CD4-positive, alpha-beta T cell (primary cell): ENCODE results near the gene TMEM242. TPM values are rescaled to one million over a fixed set of nuclear protein-coding genes. Genes with fewer than 3 reads are reported as not detected.

Experiments used
- ATAC-seq: fragments of 200-7000 bp; cut with Tn5 transposase; one replicate; pipeline ENCODE4 v1.10.0; 2022; ENCODE audit warnings: mild to moderate bottlenecking; ENCODE audit not compliant: poor library complexity
- CTCF ChIA-PET: fragments of 350-600 bp; sonication (Branson Sonifier 250); formaldehyde crosslinking; loops from one replicate; lab custom pipeline; 2021; ENCODE audit warnings: antibody characterized with exemption, inconsistent platforms; lab: Charles Lee
- POLR2A ChIA-PET: fragments of 350-600 bp; sonication (Branson Sonifier 250); formaldehyde crosslinking; loops from one replicate; lab custom pipeline; 2021; ENCODE audit warnings: antibody characterized with exemption, inconsistent platforms; lab: Charles Lee
- DNase-seq, 14 experiments: peaks; one replicate each; pipeline ENCODE4 v3.0.0-alpha.2; 2013 to 2020; ENCODE audit warnings: mixed read lengths in 2 of 14
- H3K27ac ChIP-seq, 2 donors: one replicate each; pipeline versions ENCODE4 v1.5.1 to v1.7.0; 2013; ENCODE audit warnings: low read length in 2 of 2, low read depth in 1 of 2, mild to moderate bottlenecking in 1 of 2
- H3K27me3 ChIP-seq, 2 experiments: 1 replicate in 1 of 2; 2 replicates in 1 of 2; pipeline versions ENCODE4 v1.6.1 to v1.7.0; 2013; ENCODE audit warnings: low read length in 2 of 2, control low read depth in 1 of 2, mild to moderate bottlenecking in 1 of 2, moderate library complexity in 1 of 2; ENCODE audit not compliant: insufficient read depth in 2 of 2, control insufficient read depth in 1 of 2
- H3K36me3 ChIP-seq: one replicate; pipeline ENCODE4 v1.6.1; 2013; ENCODE audit warnings: low read length, control low read depth; ENCODE audit not compliant: insufficient read depth
- H3K4me1 ChIP-seq: one replicate; pipeline ENCODE4 v1.6.1; 2013; ENCODE audit warnings: low read length, control low read depth; ENCODE audit not compliant: insufficient read depth
- H3K4me3 ChIP-seq: one replicate; pipeline ENCODE4 v1.5.1; 2013; ENCODE audit warnings: mild to moderate bottlenecking, low read length, moderate library complexity
- H3K9me3 ChIP-seq, 2 experiments: 1 replicate in 1 of 2; 2 replicates in 1 of 2; pipeline versions ENCODE4 v1.6.1 to v1.7.0; 2013; ENCODE audit warnings: low read length in 2 of 2, mild to moderate bottlenecking in 2 of 2, control low read depth in 1 of 2, moderate library complexity in 1 of 2; ENCODE audit not compliant: control insufficient read depth in 1 of 2, insufficient read depth in 1 of 2
- H3K27ac Mint-ChIP-seq: one replicate; pipeline ENCODE4 v1.8.0; 2020; ENCODE audit warnings: mixed read lengths
- H3K27me3 Mint-ChIP-seq: one replicate; pipeline ENCODE4 v1.8.0; 2021; ENCODE audit warnings: mixed read lengths
- H3K36me3 Mint-ChIP-seq: one replicate; pipeline ENCODE4 v1.8.0; 2021; ENCODE audit warnings: low read depth, mixed read lengths
- H3K4me1 Mint-ChIP-seq: one replicate; pipeline ENCODE4 v1.8.0; 2021; ENCODE audit warnings: low read depth, mixed read lengths
- H3K4me3 Mint-ChIP-seq: one replicate; pipeline ENCODE4 v1.8.0; 2020; ENCODE audit warnings: mild to moderate bottlenecking, mixed read lengths
- H3K9me3 Mint-ChIP-seq: one replicate; pipeline ENCODE4 v1.8.0; 2020; ENCODE audit warnings: mixed read lengths
- intact Hi-C, 2 experiments: fragments of 100-400 bp; cut with DNase I in 1 of 2; cut with micrococcal nuclease in 1 of 2; formaldehyde crosslinking; loops; one replicate each; pipeline versions ENCODE4 v1.15.1 to v1.9.0; 2023 to 2025; cut with DNase I, micrococcal nuclease
- total RNA-seq, 174 experiments: library from RNA in 2 of 174; stranded (reverse) in 2 of 174; gene quantifications; one replicate each; pipeline ENCODE4 v1.2.3 and lab custom pipeline; 2021 to 2026
- TF ChIP-seq, protein P1 (sequence below): fragments of 200-600 bp; IDR thresholded peaks from one replicate; pipeline ENCODE4 v1.8.0; 2022; ENCODE audit warnings: antibody characterized with exemption, mild to moderate bottlenecking

TMEM242 gene
- total RNA-seq, 2 experiments from 2014 or later = 13.6 to 15.6 TPM

DNA sequence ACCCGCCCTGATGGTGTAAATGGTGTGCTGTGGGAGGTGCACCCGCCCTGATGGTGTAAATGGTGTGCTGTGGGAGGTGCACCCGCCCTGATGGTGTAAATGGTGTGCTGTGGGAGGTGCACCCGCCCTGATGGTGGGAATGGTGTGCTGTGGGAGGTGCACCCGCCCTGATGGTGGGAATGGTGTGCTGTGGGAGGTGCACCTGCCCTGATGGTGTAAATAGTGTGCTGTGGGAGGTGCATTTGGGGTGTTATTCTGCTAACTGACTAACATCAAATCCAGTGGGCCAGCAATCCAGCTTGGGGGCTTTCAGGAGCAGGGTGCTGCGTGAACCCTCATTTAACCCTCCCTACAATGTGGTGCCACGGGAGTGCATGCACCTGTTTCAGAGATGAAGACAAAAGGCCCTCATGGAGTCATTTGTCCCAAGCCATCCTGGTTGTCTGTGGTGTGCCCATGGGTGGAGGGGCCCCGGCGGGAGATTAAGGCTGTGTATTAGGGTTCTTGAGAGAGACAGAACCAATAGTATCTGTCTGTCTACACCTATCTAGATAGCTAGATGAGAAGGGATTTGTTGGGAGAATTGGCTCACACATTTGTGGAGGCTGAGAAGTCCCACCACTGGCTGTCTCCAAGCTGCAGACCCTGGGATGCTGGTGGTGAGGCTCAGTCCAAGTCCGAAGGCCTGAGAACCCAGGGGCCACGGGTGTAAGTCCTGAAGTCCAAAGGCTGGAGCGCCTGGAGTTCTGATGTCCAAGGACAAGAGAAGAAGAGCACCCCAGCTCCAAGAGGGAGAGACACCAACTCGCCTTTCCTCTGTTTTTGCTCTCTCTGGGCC is 39.2 kb downstream of the TMEM242 start:
- POLR2A ChIA-PET = no interaction called here
- H3K36me3 ChIP-seq = no peaks in the 10 kb centered on the region
- no peaks in the 10 kb centered on the region for H3K4me1 ChIP-seq
- no peaks in the 10 kb centered on the region for H3K27me3 Mint-ChIP-seq
- no peak overlapping the region for H3K27ac Mint-ChIP-seq
- no peaks in the 10 kb centered on the region for H3K27me3 ChIP-seq
- no peaks in the 10 kb centered on the region for H3K9me3 Mint-ChIP-seq
- intact Hi-C loops = no loop called here
- no peaks in the 10 kb centered on the region for H3K36me3 Mint-ChIP-seq
- H3K27ac ChIP-seq = no peak overlapping the region
- TF ChIP-seq, protein P1, sequence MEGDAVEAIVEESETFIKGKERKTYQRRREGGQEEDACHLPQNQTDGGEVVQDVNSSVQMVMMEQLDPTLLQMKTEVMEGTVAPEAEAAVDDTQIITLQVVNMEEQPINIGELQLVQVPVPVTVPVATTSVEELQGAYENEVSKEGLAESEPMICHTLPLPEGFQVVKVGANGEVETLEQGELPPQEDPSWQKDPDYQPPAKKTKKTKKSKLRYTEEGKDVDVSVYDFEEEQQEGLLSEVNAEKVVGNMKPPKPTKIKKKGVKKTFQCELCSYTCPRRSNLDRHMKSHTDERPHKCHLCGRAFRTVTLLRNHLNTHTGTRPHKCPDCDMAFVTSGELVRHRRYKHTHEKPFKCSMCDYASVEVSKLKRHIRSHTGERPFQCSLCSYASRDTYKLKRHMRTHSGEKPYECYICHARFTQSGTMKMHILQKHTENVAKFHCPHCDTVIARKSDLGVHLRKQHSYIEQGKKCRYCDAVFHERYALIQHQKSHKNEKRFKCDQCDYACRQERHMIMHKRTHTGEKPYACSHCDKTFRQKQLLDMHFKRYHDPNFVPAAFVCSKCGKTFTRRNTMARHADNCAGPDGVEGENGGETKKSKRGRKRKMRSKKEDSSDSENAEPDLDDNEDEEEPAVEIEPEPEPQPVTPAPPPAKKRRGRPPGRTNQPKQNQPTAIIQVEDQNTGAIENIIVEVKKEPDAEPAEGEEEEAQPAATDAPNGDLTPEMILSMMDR = no peak
- H3K9me3 ChIP-seq = no peaks in the 10 kb centered on the region
- no peak for ATAC-seq
- no peak overlapping the region for H3K4me3 Mint-ChIP-seq
- DNase-seq = no peak
- CTCF ChIA-PET = no interaction called here
- H3K4me3 ChIP-seq = no peak overlapping the region
- no peaks in the 10 kb centered on the region for H3K4me1 Mint-ChIP-seq

DNA sequence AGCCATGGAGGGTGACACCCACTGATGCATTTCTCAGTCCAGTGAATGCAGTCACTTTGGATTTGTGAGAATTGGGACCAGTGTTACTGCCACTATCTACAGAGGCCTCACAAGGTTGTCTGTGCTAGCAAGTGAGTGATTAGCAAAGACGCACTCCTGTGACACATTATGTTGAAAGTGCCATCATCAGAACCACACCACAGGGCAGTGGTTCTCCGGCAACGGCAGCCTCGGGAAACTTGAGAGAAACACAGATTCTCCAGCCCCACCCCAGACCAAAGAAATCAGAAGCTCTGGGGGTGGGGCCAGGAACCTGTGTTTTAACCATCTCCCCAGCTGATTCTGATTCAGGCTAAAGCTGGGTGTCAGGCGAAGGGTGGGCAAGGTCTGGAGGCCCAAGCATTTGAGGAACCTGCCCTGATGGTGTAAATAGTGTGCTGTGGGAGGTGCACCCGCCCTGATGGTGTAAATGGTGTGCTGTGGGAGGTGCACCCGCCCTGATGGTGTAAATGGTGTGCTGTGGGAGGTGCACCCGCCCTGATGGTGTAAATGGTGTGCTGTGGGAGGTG is 39.9 kb downstream of the TMEM242 start:
- Histone ChIP-seq H3K9me3 (no peaks in the 10 kb centered on the region), H3K27me3 (no peaks in the 10 kb centered on the region), H3K27ac (no peak overlapping the region), H3K4me3 (no peak overlapping the region), H3K36me3 (no peaks in the 10 kb centered on the region), H3K4me1 (no peaks in the 10 kb centered on the region)
- no peak for ATAC-seq
- H3K4me1 Mint-ChIP-seq = no peaks in the 10 kb centered on the region
- intact Hi-C loops = no loop called here
- DNase-seq = no peak
- no peaks in the 10 kb centered on the region for H3K36me3 Mint-ChIP-seq
- H3K27me3 Mint-ChIP-seq = no peaks in the 10 kb centered on the region
- no peak overlapping the region for H3K4me3 Mint-ChIP-seq
- H3K9me3 Mint-ChIP-seq = no peaks in the 10 kb centered on the region
- POLR2A ChIA-PET = no interaction called here
- TF ChIP-seq, protein P1 = no peak
- H3K27ac Mint-ChIP-seq = no peak overlapping the region
- CTCF ChIA-PET = no interaction called here

DNA sequence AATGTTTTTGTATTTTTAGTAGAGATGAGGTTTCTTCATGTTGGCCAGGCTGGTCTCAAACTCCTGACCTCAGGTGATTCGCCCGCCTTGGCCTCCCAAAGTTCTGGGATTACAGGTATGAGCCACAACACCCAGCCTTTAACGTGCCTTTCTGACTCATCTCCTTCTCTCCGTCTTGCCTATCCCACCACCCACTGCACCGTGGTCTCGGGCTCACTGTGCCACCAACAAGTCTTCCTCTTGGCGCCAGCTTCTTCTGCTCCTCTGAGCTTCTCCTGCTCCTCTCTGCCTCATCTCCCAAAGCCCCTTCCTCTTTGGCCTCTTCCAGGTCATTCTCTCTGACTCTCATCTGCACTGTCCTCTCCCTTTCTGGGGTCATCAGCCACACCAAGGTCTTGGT is 41.0 kb downstream of the TMEM242 start:
- no peak for DNase-seq
- TF ChIP-seq, protein P1 = no peak
- H3K4me3 ChIP-seq = no peak overlapping the region
- ChIA-PET CTCF (no interaction called here), POLR2A (no interaction called here)
- Mint-ChIP-seq H3K36me3 (no peaks in the 10 kb centered on the region), H3K4me1 (no peaks in the 10 kb centered on the region), H3K27ac (no peak overlapping the region), H3K4me3 (no peak overlapping the region), H3K9me3 (no peaks in the 10 kb centered on the region), H3K27me3 (no peaks in the 10 kb centered on the region)
- no peaks in the 10 kb centered on the region for H3K4me1 ChIP-seq
- H3K9me3 ChIP-seq = no peaks in the 10 kb centered on the region
- no peaks in the 10 kb centered on the region for H3K36me3 ChIP-seq
- no peak overlapping the region for H3K27ac ChIP-seq
- intact Hi-C loops = no loop called here
- H3K27me3 ChIP-seq = no peaks in the 10 kb centered on the region
- no peak for ATAC-seq
